Cardiac fibroblast (primary cell): ENCODE measurements around the gene VPS39.

Experiments
- DNase-seq, 2 donors: peaks; one replicate each; pipeline versions ENCODE4 v3.0.0 to v3.0.0-alpha.2; 2010; ENCODE audit warnings: low read depth in 2 of 2
- H3K4me3 ChIP-seq, 2 donors: replicated peaks in 1 of 2; 1 replicate in 1 of 2; 2 replicates in 1 of 2; pipeline ENCODE4 v1.5.1; 2011; ENCODE audit warnings: low read depth in 2 of 2, low read length in 2 of 2, mild to moderate bottlenecking in 2 of 2, moderate library complexity in 1 of 2
- TF ChIP-seq, protein P1 (sequence below): IDR thresholded peaks from one replicate; pipeline ENCODE4 v1.5.1; 2011; ENCODE audit warnings: low read depth, mild to moderate bottlenecking, low read length, inconsistent platforms

The VPS39 gene

DNA sequence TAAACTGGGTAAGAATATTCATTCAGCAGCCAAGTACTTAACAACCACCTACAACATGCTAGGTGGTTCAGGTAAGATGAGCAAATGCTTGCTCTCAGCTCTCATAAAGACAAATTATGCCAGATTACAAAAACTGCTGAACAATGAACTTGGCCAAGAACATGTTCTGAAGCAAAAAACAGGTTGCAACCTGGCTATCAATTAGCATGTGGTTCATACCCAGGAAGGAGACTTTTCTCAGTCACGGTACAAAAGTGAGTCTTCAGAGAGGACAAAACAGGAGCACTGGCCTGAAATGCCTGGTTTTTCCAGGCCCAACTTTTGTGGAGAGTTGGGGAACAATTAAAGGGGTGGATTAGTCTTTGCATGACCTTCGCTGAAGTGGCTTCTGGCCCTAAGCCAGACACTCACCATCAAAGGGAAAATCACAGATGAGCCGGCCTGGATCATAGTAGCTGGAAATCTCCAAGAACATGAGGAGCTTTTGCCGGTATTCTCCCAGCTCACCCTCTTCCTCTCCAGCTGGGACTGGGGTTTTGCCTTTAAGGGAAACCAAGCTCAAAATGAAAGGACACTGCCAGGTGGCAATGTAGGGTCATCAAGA lies 44.1 kb downstream of the VPS39 start:
- TF ChIP-seq, protein P1, sequence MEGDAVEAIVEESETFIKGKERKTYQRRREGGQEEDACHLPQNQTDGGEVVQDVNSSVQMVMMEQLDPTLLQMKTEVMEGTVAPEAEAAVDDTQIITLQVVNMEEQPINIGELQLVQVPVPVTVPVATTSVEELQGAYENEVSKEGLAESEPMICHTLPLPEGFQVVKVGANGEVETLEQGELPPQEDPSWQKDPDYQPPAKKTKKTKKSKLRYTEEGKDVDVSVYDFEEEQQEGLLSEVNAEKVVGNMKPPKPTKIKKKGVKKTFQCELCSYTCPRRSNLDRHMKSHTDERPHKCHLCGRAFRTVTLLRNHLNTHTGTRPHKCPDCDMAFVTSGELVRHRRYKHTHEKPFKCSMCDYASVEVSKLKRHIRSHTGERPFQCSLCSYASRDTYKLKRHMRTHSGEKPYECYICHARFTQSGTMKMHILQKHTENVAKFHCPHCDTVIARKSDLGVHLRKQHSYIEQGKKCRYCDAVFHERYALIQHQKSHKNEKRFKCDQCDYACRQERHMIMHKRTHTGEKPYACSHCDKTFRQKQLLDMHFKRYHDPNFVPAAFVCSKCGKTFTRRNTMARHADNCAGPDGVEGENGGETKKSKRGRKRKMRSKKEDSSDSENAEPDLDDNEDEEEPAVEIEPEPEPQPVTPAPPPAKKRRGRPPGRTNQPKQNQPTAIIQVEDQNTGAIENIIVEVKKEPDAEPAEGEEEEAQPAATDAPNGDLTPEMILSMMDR = no peak
- no peak overlapping the region for H3K4me3 ChIP-seq
- DNase-seq = no peak

DNA sequence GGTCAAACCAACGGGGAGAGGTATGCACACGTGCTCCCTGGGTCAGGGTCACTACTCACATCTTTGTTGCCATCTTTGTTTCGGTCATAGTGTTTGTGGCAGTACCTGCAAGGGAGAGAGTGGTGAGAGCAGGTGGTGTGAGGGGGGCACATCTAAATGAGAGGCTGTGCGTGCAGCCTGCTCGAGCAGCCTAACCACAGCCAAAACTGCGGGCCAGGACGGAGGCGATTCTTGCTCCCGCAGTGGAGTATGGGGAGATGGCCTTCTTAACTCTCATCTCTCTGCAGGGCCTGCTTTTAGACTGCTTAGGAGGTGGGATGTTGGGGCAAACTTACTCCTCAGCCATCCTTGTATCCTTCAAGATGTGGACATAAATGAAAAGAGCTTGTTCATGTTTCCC lies 44.8 kb downstream of the VPS39 start:
- no peak for DNase-seq
- TF ChIP-seq, protein P1 = no peak
- no peak overlapping the region for H3K4me3 ChIP-seq

DNA sequence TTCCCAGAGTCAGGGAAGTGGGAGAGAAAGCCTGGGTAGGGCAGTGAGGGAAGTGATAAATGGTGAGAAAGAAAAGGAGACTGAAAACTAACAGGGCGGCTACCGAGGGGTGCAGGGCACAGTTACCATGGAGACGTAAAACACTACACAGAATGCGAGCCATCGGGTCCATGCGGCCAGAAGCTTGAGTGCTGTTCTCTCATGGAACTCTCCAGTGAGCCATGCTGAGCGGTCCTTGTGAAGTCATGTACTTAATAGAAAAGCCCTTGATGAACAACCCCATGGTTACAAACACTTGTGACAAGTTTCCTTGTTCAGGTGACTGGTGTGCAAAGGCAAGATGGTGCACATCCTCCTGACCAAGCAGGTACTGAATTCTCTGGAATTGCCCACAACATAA lies 48.0 kb downstream of the VPS39 start:
- H3K4me3 ChIP-seq = no peak overlapping the region
- TF ChIP-seq, protein P1 = no peak
- no peak for DNase-seq

DNA sequence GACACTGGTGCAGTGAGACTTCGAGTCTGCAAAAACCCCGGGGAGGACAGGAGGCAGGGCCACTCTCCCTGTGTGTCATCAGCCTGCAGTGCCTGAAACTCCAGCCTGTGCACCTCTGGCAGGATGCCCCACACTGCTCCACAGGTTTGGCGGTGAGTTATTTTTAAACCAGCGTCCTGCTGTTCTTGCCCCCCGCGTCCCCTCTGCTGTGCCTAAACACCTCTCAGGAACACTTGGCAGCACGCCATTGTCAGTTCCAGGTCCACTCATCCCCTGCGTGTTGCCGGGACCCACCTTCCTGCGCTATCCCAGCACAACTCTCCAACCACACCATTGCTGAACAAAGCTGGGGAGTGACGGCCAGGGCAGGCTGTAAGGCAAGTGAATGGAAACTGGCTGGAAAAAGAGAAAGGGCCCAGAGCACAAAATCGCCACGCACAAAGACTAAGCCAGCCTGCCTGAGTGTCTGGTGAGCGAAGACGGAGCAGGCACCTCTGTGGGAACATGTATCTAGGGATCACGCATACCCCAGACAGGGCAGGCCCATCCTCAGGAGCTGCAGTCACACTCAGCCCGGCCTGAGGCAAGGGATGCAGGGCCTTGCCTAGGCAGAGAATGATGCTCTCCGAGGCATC lies 48.6 kb downstream of the VPS39 start:
- DNase-seq = no peak
- TF ChIP-seq, protein P1 = no peak
- H3K4me3 ChIP-seq = no peak overlapping the region

DNA sequence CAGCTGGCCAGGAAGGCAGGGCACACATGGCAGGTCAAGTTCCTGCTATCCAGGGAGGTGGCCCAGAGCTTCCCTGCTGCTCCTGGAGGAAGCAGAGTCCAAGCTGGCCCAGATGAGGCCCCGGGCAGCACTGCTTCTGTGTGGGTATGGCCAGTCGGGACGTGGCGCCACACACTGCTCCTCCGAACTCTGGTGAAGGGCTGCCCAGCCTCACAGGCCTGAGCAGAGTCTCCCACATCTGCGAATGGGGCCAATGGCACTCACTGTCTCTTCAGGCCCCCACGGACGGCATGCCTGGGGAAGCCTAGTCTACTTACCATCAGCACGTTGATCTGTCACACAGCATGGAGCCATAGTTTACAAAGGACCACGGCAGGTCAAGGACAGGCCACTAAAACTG lies 49.2 kb downstream of the VPS39 start:
- DNase-seq = no peak
- TF ChIP-seq, protein P1 = no peak
- no peak overlapping the region for H3K4me3 ChIP-seq

DNA sequence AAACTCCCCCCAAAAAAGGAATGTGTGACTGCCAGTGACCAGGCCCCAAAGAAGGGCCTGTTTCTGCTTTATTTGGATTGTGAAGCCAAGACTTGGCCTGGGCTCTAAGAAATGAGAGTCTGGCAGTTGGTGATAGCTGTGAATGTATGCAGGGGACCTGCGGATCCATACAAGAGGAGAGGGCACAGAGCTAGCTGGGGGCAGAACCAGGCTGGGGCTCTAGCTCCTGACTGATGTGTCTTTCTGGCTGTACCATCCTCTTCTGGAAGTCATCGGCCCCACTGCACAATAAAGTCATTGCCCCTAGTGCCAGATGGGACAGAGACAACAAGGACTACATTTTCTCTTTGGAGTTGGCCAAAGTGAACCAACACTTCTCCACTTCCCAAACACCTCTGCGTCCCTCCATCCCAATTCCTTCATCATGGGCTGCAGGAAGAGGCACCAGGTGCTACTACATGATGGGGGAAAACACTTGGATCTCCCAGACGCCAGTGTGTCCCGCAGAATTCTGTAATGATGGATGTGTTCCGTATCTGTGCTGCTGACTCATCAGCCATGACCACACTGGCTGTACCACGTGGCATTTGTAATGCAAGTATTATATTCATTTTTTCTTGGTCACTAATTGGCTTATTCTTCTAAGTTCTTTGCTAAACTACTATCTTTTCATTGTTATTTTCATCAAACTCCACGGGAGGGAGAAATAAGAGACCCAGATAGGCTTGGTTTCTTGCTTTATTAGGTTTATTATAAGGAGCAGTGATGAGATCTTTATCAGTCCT lies 49.9 kb downstream of the VPS39 start:
- H3K4me3 ChIP-seq = no peak overlapping the region
- peak; percentile 54 to 61 for DNase-seq
- TF ChIP-seq, protein P1 = no peak
